Chondrocyte (in vitro differentiated cells): ENCODE results near the gene GOLGA6L22. TPM values are rescaled to one million over a fixed set of nuclear protein-coding genes. Genes with fewer than 3 reads are reported as not detected.
"Not testable (repeated sequence)": the region's sequence is repeated elsewhere in the genome, so short reads cannot be mapped to it uniquely, and the experiment has no call there.

Experiments used
- DNase-seq: peaks from one replicate; pipeline ENCODE4 v3.0.0; 2021; ENCODE audit warnings: mixed read lengths, low spot score
- H3K27ac Mint-ChIP-seq: one replicate; pipeline ENCODE4 v1.8.0; 2021; ENCODE audit warnings: mild to moderate bottlenecking, moderate library complexity, mixed read lengths; ENCODE audit not compliant: unreplicated experiment
- H3K27me3 Mint-ChIP-seq: 2 replicates; pipeline ENCODE4 v1.8.0; 2021; ENCODE audit warnings: low read depth, mixed read lengths
- H3K36me3 Mint-ChIP-seq: 2 replicates; pipeline ENCODE4 v1.8.0; 2021; ENCODE audit warnings: low read depth, mixed read lengths
- H3K4me1 Mint-ChIP-seq: 2 replicates; pipeline ENCODE4 v1.8.0; 2021; ENCODE audit warnings: low read depth, mild to moderate bottlenecking, mixed read lengths
- H3K4me3 Mint-ChIP-seq: one replicate; pipeline ENCODE4 v1.8.0; 2021; ENCODE audit warnings: mild to moderate bottlenecking, moderate library complexity, mixed read lengths; ENCODE audit not compliant: unreplicated experiment
- H3K9me3 Mint-ChIP-seq: 2 replicates; pipeline ENCODE4 v1.8.0; 2021; ENCODE audit warnings: low read depth, mixed read lengths
- total RNA-seq: library from RNA; stranded (reverse); gene quantifications from 3 replicates; pipeline ENCODE4 v1.2.1, GENCODE V29; 2021

Gene GOLGA6L22
- total RNA-seq, 1 donor from 2014 or later, result not detected

GRCh38 chr15:22502272-22502671 is 43.6 kb downstream of the GOLGA6L22 start:
- not testable (repeated sequence) for H3K4me3 Mint-ChIP-seq, H3K9me3 Mint-ChIP-seq, H3K27me3 Mint-ChIP-seq, H3K36me3 Mint-ChIP-seq, H3K27ac Mint-ChIP-seq, H3K4me1 Mint-ChIP-seq, DNase-seq

GRCh38 chr15:22506959-22507358 is 48.3 kb downstream of the GOLGA6L22 start:
- not testable (repeated sequence) for H3K36me3 Mint-ChIP-seq, H3K27me3 Mint-ChIP-seq, H3K9me3 Mint-ChIP-seq, H3K27ac Mint-ChIP-seq, H3K4me1 Mint-ChIP-seq, DNase-seq, H3K4me3 Mint-ChIP-seq

- H3K4me3 Mint-ChIP-seq, H3K27me3 Mint-ChIP-seq, H3K36me3 Mint-ChIP-seq, DNase-seq, H3K9me3 Mint-ChIP-seq, H3K4me1 Mint-ChIP-seq, H3K27ac Mint-ChIP-seq: not testable (repeated sequence)
Measured at GRCh38 chr15:22516140-22516539, 57.4 kb downstream of the GOLGA6L22 start.
